ENCODE measurements around the gene GALNT10. TPM values are rescaled to one million over a fixed set of nuclear protein-coding genes. Genes with fewer than 3 reads are reported as not detected.
A peak's percentile ranks its signal among the peaks of the same experiment; 100 is the strongest.

The GALNT10 gene
- total and polyA plus RNA-seq, 9 of the 15 experiments (the other 6 are each of a cell fraction or from before 2014, with no cell fraction given), result 4.6 to 37.1 (median 13.3) TPM

DNA sequence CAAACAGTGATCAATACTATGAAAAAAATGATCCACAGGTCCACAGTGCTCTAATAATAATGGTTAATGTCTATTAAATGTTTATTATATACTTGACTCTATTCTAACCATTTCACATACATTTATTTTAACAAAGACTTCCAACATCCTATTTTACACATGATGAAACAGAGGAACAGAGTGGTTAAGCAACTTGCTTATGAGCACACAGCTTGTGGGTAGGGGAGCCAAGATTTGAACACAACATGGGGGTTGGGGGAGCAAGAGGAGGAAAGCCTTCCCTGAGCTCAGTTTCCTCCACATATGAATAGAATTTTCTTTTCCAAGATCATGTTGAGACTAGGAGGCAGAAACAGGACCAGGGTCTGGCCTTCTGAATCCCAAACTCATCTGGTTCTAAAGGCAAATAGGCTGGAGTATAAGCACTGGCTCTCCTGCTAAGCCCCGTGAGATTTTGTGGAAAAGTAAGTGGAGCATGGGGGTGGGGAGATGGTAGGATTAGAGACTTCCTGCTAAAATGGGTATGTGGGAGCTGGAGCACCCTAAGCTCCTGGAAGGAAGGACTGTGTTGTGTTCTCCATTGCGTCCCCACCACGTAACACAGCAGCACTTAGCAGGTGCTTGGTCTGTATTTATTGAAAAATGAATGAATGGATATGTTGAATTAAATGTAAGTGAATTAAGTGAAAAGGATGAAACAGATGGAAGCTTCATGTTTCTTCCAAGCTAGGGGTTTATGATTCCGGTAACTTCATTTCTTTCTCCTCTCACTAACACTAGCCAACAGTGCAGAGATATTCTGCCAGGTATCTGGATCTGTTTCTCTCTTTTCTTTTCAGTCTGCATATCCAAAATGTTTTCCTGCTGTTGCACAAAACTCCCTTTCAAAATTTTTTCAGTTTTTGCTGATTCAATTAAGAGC is 26.9 kb upstream of the GALNT10 start:
- TF ChIP-seq ZFP36 (IDR thresholded peaks at IDR 0.05; ENCODE audit: low read depth, low read length, partially characterized antibody) (peak; percentile 30), RBM25 (IDR thresholded peaks at IDR 0.05; ENCODE audit: low read depth, low read length, severe bottlenecking) (peak; percentile 41), CAMTA2 (CRISPR knock-in tag; conservative IDR thresholded peaks at IDR 0.05) (no peak), CREBBP (IDR thresholded peaks at IDR 0.05; ENCODE audit: low read depth, low read length) (no peak)
- 0% methylated on average over 4 of the region's 4 CpGs for WGBS (ENCODE audit: insufficient coverage, low coverage, missing lambda C conversion rate)
- FAIRE-seq, result no peak
- no peak overlapping the region for H3K4me3 ChIP-seq
- H3K9me1 ChIP-seq (ENCODE audit: control insufficient read depth, insufficient read depth, low read length), result no peaks in the 10 kb centered on the region
- no peak for ATAC-seq
- no peak overlapping the region for H3K4me2 ChIP-seq (ENCODE audit: insufficient read depth, low read length)
- H3K79me2 ChIP-seq (ENCODE audit: control insufficient read depth, insufficient read depth, low read length), result no peaks in the 10 kb centered on the region
- in situ Hi-C loops (cut with MboI) (no loop called here), intact Hi-C loops (cut with micrococcal nuclease) (no loop called here)
- no peak overlapping the region for H3K27ac ChIP-seq (ENCODE audit: extremely low read depth, low read depth, low read length)
- no TSS peak for BruUV-seq (replicated peaks)
- no peak overlapping the region for H3K9ac ChIP-seq (ENCODE audit: insufficient read depth in 1 of 2, low read depth in 2 of 2, low read length in 2 of 2)
- H3K27me3 ChIP-seq (ENCODE audit: control insufficient read depth in 2 of 2, insufficient read depth in 2 of 2, low read length in 2 of 2), result peaks cover 12 to 35% of the 10 kb centered on the region in 2 experiments
- no peak overlapping the region for H2AFZ ChIP-seq (ENCODE audit: low read depth, low read length)
- DNase-seq (ENCODE audit: extremely low read depth in 1 of 4, low spot score in 3 of 4), result no peak
- CTCF ChIA-PET (ENCODE audit: low intra/inter-chr PET ratio), result no interaction called here
- no peaks in the 10 kb centered on the region for H3K36me3 ChIP-seq (ENCODE audit: control insufficient read depth, insufficient read depth, low read length)
- H4K20me1 ChIP-seq (replicated peaks; ENCODE audit: control insufficient read depth, insufficient read depth, low read length), result no peaks in the 10 kb centered on the region; the same call in 1 of the 2 replicates
- no peaks in the 10 kb centered on the region for H3K9me3 ChIP-seq (replicated peaks; ENCODE audit: control insufficient read depth, insufficient read depth, low read depth, low read length)
- POLR2A ChIA-PET, result interaction anchor here (0.6 to 2.2 kb wide), 2 partner anchors 10 to 413 kb away, joined by 3 to 5 read pairs; no protein-coding TSS in a partner anchor
- H3K4me1 ChIP-seq (replicated peaks in 1 of 2; ENCODE audit: control insufficient read depth in 2 of 2, insufficient read depth in 2 of 2, low read length in 2 of 2), result no peaks in the 10 kb centered on the region

- Histone ChIP-seq H3K4me3 (no peak overlapping the region), H3K9me1 (ENCODE audit: control insufficient read depth, insufficient read depth, low read length) (no peaks in the 10 kb centered on the region), H4K20me1 (replicated peaks; ENCODE audit: control insufficient read depth, insufficient read depth, low read length) (no peaks in the 10 kb centered on the region; the same call in 1 of the 2 replicates), H3K27ac (ENCODE audit: extremely low read depth, low read depth, low read length) (no peak overlapping the region), H3K79me2 (ENCODE audit: control insufficient read depth, insufficient read depth, low read length) (no peaks in the 10 kb centered on the region), H3K36me3 (ENCODE audit: control insufficient read depth, insufficient read depth, low read length) (no peaks in the 10 kb centered on the region), H2AFZ (ENCODE audit: low read depth, low read length) (no peak overlapping the region), H3K4me1 (replicated peaks in 1 of 2; ENCODE audit: control insufficient read depth in 2 of 2, insufficient read depth in 2 of 2, low read length in 2 of 2) (no peaks in the 10 kb centered on the region), H3K9ac (ENCODE audit: insufficient read depth in 1 of 2, low read depth in 2 of 2, low read length in 2 of 2) (no peak overlapping the region), H3K9me3 (replicated peaks; ENCODE audit: control insufficient read depth, insufficient read depth, low read depth, low read length) (no peaks in the 10 kb centered on the region), H3K27me3 (ENCODE audit: control insufficient read depth in 2 of 2, insufficient read depth in 2 of 2, low read length in 2 of 2) (peaks cover 9 to 35% of the 10 kb centered on the region in 2 experiments), H3K4me2 (ENCODE audit: insufficient read depth, low read length) (no peak overlapping the region)
- intact Hi-C loops (cut with micrococcal nuclease), result no loop called here
- no TSS peak for BruUV-seq (replicated peaks)
- POLR2A ChIA-PET, result interaction anchor here (0.6 to 2.2 kb wide), 2 partner anchors 10 to 259 kb away, joined by 3 to 5 read pairs; no protein-coding TSS in a partner anchor
- CTCF ChIA-PET (ENCODE audit: low intra/inter-chr PET ratio), result no interaction called here
- WGBS (ENCODE audit: insufficient coverage, low coverage, missing lambda C conversion rate), result 6% methylated on average over 1 of the region's 1 CpG
- in situ Hi-C loops (cut with MboI), result no loop called here
- no peak for DNase-seq (ENCODE audit: extremely low read depth in 1 of 4, low spot score in 3 of 4)
- FAIRE-seq, result no peak
- ATAC-seq, result no peak
- TF ChIP-seq SMARCA4 (IDR thresholded peaks at IDR 0.05) (no peak), PREB (CRISPR knock-in tag; IDR thresholded peaks at IDR 0.05) (no peak), ZNF766 (CRISPR knock-in tag; conservative IDR thresholded peaks at IDR 0.05) (no peak), ZNF780A (CRISPR knock-in tag; IDR thresholded peaks at IDR 0.05) (no peak), ZNF583 (CRISPR knock-in tag; IDR thresholded peaks at IDR 0.05) (no peak), CSDE1 (IDR thresholded peaks at IDR 0.05) (no peak), SP2 (IDR thresholded peaks at IDR 0.05; ENCODE audit: extremely low read depth, low read depth, low read length, poor library complexity, severe bottlenecking) (no peak), MCM3 (IDR thresholded peaks at IDR 0.05) (no peak), NONO (IDR thresholded peaks at IDR 0.05; ENCODE audit: low read depth in 2 of 2, low read length in 1 of 2) (no peak), MCM5 (IDR thresholded peaks at IDR 0.05; ENCODE audit: low read depth) (no peak)
Measured at GRCh38 chr5:154164249-154164581, 26.3 kb upstream of the GALNT10 start.

All from K562 (cell line).